Retina (tissue), 1 donor: ENCODE measurements around the gene NCKAP5.
"Not testable (repeated sequence)": the region's sequence is repeated elsewhere in the genome, so short reads cannot be mapped to it uniquely, and the experiment has no call there.

Experiments
- DNase-seq: peaks from one replicate; pipeline ENCODE4 v3.0.0-alpha.2; 2016

NCKAP5 gene

DNA sequence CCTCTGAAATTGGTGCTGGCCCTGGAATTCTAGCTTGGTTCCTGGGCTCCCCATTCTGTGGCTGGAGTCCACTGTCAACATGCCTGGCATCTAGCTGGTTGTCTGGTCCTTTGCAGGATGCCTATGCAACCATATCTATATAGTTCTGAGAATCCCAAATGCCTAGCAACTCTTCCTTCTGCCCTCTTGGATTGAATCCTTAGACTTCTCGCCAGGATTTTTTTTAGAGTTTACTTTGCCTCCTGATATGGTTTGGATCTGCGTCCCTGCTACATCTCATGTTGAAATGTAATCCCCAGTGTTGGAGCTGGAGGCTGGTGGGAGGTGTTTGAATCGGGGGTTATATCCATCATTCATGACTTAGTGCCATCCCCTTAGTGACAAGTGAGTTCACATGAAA lies 833.3 kb downstream of the NCKAP5 start:
- no peak for DNase-seq

DNA sequence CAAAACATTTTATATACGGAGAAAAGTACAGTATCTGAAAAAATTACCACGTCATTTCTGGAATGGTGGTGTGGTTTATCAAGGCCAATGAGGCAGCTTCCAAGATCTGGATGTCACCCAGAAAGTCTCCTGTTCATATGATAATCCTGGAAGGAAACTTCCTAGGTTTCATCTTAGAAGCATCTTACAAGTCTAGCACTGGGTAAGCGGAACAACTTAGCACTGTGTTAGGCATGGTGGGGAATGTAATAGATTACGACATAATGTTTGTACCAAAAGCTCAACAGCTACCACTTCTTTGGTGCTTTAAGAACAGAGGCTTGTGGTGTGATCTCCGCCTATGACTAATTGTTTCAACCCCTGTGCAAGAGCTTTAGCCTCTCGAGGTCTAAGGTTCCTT lies 835.2 kb downstream of the NCKAP5 start:
- DNase-seq = no peak

DNA sequence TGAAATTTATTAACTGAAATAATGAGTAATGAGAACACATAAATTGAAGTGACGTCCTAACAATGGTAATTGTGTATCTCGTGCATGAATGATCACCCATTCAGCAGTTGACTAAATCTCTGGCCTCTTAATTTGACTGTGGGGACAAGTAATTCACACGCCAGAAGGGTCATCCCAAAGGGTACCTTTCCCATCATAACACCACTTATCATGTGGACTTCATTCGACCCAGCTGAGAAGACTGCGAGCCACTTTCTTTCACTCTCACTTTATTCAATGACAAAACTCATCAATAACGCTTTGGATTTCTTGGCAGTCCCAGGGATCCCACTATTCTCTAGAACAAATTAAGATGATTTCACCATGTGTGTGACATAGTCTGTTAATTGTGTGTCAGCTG lies 835.6 kb downstream of the NCKAP5 start:
- DNase-seq = peak; percentile 78

DNA sequence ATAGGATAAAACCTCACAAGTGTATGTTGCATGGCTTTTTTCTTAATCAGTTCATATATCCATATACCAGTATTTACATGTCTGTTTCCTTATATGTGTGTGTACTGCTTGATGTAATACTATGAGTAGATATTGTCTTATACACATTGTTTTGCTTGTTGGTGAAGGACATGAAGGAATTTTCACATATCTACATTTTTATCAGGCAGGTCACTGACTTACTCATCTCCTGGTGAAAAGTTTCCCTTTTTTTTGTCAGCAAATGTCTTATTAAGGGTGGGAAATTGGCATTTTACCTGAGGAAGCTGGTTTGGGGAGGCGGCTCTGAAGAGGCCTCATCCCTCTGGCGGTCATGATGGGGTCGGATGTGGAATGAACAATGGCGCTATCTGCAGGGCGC lies 836.8 kb downstream of the NCKAP5 start:
- no peak for DNase-seq

DNA sequence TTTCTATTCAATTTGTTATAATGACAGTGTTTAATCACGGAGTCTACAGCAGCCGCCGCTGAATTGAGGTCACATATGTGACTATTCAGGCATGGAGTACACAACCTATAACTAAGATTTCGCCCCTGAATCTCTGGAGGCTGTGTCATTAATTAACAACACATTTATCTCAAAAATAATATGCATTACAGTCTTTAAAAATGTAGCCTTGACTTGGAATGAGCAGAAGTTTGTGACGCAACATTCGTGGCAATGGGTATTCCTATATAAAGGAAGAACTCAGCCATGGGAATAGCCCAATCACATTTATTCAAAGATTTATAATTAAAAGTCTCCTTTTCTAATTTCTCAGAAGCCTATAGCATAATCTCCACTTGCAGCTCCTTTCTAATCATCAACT lies 837.7 kb downstream of the NCKAP5 start:
- no peak for DNase-seq

DNA sequence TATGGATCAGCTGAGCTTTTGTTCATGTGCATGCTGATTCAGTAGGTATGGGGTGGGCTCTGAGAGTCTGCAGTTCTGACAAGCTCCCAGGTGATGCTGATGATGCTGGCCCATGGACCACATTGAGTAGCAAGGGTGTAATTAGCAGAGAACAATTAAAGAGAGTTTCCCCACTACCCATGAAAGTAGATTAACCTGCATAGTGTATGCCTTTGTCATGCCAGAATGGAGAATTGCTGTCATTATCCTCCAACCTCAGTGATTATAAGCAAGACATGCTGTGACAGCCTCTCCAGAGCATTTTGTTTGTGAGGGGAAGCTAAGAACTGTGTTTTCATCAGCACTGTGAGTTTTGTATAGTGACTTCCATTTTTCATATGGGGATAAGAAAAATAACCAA lies 838.7 kb downstream of the NCKAP5 start:
- DNase-seq = no peak

DNA sequence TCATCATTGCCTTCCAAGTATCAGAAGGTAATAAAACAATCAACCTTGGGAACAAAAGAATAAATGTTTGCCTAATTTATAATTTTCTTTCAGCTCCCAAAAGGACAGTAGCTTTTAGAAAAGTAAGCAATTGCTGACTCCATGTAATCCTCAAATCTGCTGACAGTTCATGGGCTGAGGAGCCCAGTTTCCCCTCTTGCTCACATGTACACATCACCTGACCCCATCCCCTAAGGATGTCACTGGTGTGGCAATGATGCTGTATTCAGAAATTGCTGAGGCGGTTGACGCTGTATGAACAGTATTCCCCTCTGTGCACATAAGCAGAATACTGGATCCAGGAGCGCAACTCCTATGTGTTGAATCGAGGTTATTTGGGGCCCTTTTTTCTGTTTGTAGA lies 842.1 kb downstream of the NCKAP5 start:
- no peak for DNase-seq

DNA sequence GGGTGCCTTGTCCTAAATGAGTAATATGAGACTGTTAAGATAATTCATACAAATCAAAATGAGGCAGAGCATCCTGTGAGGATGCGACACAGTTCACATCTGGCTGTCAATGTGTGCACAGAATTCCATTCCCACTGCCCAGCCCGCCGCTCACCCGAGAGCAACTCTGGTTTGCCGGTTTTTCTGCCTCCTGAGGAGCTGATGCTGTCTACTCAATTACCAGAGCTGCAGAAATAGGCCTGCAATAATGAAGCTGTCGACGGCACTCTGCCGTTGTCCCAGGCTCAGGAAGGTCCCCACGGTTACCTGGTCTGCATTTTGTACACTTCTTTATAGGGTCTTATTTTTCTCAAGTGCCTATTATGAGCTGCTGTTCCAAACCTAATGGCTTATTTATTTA lies 842.5 kb downstream of the NCKAP5 start:
- DNase-seq = peak; percentile 59

DNA sequence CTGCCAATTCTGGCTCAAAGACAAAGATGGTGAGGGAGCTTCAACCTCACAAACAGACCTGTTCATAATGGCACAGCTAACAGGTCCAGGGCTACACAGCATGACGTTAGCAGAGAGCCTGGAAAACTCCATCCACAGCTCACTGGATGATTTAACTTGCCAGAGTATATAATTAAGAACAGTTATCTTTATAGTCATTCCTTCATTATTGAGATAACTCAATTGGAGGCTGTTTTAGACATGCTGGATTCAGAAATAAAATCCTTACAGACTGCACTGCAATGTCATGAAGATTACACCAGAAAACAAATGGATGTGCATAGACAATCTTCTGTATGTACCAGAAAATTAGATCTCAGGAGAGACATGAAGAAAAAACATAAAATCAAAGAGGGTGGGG lies 843.1 kb downstream of the NCKAP5 start:
- no peak for DNase-seq

DNA sequence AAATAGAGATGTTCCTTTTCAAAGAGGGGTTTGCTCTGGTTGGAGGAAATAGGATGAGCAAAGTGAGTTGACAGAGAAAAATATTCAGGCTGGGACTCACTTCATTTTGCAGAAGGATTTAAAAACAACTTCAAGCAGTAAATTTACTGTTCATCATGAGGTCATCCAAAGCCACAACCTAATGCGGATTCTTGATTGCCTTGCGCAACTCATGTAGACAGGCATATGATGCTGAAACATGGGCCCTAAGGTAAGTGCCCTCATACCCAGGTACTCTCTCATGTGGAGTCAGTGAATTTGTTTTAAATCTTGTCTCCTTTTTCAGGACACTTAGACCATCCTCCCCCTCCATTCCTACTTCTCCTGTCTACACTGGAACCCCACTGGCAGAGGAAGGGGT lies 846.3 kb downstream of the NCKAP5 start:
- DNase-seq = no peak

DNA sequence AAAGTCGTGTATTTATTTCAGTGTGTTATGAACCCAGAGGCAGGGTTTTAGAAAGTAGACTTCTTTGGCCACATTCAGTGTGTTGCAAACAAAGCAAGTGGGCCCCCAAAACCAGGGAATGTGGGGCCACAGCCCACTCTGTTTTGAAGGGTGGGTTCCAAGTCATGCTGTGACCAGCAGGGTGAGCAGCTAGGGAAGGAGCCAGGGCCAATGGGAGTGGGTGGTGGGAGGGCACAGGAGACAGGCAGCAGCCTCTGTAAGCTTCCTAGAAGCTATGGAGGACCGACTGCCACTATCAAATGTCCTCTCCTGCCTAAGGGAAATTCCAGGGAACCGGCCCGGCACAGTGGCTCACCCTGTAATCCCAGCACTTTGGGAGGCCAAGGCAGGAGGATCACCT lies 847.9 kb downstream of the NCKAP5 start:
- no peak for DNase-seq

DNA sequence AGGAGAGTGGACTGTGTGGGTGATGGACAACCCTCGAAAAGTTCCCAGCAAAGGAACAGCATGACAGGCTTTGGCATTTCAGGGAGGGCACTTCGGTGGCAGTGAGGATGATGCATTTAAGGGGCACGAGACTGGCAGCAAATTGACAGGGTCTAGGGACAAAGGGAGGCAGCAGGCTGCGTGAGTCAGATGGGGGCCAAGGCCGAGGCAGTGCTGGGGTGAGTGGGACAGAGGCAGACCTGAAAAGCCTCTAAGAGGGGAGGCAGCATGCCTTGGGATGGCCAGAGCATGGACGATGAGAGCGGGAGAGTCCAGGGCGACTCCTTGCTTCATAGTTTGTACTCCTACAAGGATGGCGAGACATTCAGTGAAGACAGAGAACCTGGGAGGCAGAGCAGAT lies 848.8 kb downstream of the NCKAP5 start:
- DNase-seq = no peak

DNA sequence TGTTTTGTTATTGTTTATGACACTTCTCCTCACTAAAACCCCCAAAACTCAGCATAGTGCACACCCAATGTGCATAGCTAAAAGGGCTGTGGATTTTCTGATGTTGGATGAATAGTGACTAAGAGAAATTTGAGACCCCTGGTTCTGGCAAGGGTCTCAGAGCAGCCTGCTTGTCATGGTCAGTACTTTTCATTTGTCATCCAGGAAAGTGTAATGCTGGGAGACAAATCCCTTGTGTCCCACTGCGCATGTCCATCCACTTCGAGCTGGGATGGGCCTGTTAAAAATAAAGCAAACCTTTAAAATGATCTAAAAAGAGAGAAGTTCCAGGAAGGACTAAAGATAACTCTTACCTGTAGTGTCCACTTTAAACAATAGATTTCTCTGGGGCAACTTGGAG lies 851.3 kb downstream of the NCKAP5 start:
- peak; percentile 31 for DNase-seq

DNA sequence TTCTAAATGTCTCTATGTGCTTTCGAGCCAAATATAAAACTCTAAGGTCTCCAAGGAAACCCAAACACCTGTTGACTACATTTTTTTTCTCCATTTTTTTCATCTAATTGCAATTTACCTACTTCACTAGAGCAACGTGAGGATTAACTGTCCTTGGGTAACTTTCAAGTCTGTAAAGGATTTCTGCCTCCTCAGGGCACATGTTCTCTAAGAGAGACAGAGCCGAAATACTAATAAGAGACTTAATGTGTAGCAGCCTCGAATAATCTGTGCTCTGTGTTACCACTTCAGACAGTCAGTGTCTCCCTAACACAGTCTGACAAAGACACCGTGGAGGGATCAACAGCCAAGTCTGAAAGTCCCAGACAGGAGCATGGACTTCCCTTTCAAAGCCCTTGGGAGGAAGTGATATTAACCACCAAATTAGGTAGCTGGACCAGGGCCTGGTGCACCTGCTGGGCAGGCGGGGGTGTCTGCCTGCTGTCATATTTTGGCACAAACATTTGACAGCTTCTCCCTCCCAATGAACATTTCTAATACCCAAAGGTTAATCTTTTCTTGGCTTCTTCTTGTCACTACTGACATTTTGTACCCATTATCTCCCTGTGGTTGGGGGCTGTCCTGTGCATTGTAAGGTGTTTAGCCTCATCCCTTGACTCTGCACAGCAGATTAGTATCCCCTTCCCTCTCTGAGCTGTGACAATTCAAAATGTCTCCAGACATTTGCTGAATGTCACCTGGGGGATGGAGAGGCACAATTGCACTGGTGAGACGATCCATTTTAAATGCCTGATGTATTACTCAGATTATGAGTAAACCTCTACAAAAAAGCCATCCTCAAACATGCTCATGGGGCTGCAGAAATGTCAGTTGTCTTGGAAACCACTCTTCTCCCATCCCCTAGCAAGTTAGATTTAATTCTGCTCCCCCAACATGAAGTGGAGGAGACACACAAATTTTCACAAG lies 852.6 kb downstream of the NCKAP5 start:
- peak; percentile 9 for DNase-seq

DNA sequence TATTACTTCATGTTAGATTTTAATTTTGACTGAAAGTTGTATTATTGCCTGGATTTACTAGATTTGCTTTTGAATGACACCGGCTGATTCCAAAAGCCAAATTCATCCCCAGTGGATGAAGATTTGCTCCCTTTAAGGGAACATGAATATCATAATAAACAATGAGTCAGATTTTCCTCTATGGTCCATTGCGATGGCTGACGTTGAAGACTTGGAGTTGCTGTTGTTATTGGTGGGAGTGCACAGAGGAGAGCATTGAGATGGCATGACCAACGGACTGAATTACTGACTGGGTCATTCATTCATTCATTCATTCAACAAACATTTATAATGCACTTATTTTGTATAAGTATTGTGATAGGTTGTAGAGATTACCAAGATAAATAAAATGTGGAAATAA lies 864.9 kb downstream of the NCKAP5 start:
- DNase-seq = no peak

DNA sequence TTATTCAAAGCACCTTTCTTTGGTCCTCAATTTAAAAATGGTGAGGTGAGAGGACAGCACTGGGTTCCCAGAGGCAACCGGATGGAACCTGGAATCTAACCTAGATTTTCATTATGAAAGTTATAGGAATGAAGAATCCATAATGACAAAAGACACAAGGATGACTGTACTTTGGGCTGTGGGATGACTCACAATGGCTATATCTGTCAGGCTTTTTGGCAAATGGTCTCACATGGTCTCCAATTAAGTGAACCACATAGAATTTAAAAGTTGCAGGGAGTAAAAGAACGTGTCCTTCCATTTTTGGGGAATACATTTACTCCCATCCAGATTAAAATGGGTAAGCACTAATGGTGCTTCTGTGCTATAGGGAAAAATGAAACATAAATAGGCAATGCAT lies 866.5 kb downstream of the NCKAP5 start:
- no peak for DNase-seq

DNA sequence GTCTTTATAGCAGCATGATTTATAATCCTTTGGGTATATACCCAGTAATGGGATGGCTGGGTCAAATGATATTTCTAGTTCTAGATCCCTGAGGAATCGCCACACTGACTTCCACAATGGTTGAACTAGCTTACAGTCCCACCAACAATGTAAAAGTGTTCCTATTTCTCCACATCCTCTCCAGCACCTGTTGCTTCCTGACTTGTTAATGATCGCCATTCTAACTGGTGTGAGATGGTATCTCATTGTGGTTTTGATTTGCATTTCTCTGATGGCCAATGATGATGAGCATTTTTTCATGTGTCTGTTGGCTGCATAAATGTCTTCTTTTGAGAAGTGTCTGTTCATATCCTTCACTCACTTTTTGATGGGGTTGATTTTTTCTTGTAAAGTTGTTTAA lies 868.5 kb downstream of the NCKAP5 start:
- DNase-seq = not testable (repeated sequence)

DNA sequence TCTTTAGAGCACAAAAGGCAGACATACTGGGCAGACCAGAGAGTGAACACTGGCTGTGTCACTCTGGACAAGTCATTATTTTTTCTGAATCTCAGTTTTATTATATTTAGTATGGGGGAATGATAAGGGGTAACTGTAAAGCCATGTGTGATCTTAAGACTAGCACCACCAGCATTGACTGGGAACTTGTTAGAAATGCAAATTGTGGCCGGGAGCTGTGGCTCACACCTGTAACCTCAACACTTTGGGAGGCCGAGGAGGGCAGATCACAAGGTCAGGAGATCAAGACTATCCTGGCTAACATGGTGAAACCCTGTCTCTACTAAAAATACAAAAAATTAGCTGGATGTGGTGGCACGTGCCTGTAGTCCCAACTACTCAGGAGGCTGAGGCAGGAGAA lies 869.9 kb downstream of the NCKAP5 start:
- DNase-seq = not testable (repeated sequence)

DNA sequence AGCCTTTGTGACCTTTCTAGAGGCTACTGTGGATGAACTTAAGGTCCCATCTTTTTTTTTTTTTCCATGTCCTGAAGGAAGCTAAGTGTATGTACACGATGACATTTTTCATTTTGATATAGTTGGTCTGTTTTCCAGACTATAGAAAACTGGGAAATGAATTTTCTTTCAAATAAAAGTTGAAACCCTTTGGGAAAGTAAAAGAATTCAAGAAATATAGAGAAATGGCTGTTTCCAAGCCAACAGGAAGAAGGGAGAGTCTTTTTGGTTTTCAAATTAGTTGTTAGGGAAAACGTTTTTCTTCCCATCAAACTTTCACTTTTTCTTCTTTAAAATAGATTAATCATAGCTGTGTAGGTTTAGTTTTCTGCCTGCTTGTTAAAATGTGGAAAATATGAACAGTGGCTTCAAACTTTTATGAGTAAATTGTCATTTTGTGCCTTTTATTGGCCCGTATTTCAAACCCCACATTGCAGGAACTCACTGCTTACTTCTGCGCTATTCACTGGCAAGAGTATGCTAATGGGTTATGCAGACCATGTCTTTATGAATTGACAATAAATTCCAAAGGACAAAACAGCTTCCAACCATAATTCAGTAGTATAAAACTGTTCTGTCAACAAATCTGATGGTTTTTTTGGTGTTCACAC lies 870.6 kb downstream of the NCKAP5 start:
- DNase-seq = no peak

DNA sequence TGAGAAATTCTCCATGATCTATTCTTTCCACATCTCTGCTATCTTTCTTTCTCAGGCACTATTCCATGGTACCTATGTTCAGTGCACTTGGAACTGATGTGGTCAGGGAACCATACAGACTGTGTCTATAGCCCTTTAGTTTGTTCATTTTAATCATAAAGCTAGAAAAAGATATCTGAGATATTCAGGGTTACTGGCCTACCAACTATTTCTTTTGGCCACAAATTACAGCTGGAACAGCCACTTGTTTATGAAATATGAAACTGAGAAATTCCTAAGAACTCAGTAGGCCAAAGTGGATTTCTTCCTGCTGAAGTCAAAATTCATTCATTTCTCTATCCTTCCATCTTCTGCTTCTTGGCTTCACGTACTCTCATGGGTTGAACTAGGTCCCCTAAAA lies 875.4 kb downstream of the NCKAP5 start:
- no peak for DNase-seq

DNA sequence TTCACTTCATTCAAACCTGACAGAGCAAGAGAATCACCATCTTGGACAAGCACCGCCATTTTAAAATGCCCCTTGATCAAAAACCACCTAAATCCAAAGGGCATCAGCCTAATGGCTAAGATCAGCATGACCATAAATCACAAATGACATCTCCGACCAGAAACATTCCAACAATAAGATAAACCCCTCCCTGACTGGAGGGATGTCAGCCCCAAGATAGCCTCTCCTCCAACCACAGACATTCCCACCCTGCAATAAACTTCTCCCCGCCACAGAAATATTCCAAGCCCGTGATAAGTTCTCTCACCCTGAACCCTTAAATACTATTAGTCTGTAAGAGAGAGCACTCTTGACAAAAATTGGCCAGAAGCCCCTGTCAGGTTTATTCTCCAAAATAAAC lies 876.7 kb downstream of the NCKAP5 start:
- DNase-seq = no peak

DNA sequence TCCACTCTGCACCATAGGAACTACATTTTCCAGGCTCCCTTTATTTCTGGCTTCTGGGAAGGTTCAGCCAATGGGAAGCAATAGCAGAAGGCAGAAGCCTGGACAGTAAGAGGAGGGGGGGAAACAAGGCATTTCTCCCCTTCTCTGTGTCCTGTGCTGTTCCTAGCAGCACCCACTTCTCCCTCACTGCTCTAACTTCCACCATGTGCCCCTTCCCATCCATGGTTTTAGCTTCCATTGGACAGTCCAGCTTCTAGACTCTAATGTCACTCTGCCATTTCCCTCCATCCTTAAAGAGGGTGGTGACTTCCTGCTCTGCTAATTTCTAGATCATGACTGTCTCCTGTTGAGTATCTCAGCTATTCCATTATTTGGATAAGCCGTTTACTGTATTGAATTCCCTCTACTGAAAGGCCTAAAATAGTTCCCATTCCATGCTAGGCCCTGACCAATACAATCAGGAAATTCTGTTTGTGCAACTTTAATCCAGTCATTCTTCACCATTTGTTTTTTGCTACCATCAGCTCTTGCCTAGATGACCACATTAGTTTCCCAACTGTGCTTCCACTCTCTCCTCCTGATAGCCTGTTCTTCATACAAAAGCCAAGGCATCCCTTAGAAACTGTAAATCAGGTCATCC lies 877.5 kb downstream of the NCKAP5 start:
- no peak for DNase-seq

DNA sequence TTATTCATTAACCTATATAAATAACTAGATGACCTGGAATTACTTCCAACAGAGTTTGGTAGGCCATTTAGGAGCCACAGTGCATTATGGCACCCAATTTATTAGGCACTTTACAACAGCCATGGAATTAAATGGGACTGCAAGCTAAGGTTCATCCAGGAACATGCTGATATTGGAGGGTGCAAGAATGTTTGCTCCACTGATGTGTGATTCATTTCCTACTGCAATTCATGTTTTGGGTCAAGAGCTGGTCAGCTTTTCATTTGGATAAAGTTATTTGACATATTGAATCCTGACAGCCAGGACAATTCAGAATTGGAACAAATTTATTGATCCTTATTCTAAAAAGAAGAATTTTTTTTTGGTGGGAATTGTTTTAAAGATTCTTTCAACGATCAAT lies 886.5 kb downstream of the NCKAP5 start:
- DNase-seq = no peak

DNA sequence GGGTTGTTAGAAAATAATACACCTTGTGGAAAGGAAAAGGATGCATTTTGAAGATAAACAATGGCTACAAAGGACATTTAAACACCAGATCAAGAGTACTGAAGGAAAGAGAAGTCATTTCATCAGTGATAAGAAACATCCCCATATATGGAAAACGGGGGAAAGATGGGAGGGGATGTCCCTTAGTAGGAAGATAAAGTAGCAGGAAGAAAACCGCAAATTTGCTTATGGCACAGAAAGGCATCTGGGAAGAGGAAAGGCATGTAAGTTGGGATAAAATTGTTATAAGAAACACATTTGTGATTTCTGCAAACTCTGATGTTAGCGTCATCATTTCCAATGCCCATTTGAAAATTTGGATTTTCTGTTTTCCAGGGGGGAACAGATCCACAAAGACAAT lies 887.7 kb downstream of the NCKAP5 start:
- no peak for DNase-seq
